GM18907 (cell line): Measurements from ENCODE around the gene CFHR3.
"Not testable (repeated sequence)": the region's sequence is repeated elsewhere in the genome, so short reads cannot be mapped to it uniquely, and the experiment has no call there.

Experiments
- ATAC-seq: cut with Tn5 transposase; IDR thresholded peaks from one replicate; pipeline ENCODE4 v1.9.1; 2021; ENCODE audit warnings: mild to moderate bottlenecking, moderate library complexity; ENCODE audit not compliant: unreplicated experiment

The CFHR3 gene

DNA sequence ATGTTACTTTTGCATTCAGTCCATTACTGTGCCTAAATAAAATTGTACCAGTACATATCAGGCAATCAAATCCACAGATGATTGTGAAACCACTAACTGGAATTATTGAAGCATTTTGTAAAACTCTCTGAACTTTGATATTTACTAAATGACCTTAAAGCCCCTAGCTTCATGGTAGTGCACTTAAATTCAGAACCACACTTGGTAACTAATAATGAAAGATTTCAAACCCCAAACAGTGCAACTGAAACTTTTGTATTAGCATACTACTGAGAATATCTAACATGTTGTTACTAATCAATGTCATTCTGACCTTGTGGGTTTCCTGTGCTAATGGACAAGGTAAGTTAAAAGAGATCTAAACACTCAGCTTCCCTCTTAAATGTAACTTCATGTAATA is at the start of gene CFHR3:
CFHR3 (plus strand) TSS at position 238 of the 400 bp plus-strand sequence; CDS start at position 285, 47 bp downstream.
- ATAC-seq = no peak

DNA sequence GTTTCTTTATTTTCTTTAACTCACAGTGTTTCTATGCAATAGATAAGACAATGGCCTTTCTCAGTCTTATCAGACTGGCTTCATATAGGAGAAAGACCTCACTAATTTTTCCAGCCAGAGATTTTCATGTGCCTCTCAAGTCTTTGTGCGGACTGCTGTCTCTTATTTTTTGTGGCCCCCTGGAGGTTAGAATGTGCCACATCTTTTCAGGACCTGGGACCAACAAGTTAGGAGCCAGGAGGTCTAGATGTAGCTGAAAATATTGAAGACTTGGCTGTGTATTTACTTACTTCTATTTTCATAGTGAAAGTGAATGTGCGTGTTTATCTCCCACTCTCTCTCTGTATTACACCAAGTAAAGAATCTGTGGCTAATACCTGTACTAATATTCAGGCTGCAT is 42.1 kb upstream of the CFHR3 start:
- no peak for ATAC-seq

DNA sequence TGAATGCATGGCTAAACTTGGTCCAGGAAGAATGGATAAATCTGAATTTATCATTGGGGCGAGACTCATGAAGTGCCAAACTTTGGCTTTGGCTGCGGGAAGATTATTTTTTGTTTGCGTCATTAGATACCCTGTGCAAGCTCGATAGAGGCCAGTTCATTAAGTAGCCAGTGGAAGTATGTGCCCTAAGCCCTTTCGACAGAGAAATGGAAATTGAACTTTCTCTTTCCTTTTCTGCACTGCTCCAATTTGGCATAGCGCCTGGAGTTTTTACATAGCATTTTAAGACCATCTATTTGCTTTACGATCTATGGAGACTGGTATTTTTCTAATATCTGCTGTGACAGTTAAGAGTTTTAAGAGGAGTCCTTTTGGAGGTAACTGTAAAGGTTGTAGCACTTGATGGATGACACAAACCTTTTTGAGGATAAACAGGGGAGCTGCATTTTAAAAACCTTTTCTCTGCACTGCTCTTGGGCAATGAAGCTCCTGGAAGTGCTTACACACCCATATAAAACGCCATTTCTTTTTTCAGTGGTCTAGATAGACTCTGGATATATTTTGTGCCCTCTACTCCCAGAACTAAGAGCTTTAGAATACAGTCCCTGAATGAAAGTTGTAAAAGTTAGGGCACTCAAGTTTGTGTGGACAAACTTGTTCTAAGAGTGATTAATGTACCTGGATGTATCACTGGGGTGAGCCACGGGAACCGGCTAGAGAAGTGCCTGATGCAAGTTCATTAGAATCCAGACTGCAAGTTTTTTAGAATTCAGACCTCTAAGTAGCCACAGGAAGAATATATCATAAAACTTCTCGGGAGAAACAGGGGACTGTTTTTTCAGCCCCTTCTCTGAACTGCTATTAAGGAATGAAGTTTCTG is 41.3 kb upstream of the CFHR3 start:
- ATAC-seq = no peak

DNA sequence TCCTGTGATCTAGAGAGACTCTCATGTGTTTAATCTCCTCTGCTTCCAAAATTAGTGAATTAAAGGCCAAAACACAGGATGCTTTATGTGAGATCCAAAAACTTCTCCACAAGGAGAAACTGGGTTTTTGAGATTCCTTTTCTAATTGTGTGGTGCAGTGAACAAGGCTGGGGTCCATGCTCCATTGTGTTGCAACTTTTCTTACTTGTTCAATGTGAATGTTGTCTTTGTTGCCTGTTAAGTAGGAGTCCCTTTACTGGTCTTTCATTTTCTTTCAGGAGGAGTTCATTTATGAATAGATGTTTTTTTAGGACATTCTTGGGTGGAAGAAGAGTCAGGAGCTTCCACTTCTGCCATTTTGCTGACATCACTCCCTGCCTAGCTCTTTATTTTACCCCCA is 40.6 kb upstream of the CFHR3 start:
- ATAC-seq = no peak

DNA sequence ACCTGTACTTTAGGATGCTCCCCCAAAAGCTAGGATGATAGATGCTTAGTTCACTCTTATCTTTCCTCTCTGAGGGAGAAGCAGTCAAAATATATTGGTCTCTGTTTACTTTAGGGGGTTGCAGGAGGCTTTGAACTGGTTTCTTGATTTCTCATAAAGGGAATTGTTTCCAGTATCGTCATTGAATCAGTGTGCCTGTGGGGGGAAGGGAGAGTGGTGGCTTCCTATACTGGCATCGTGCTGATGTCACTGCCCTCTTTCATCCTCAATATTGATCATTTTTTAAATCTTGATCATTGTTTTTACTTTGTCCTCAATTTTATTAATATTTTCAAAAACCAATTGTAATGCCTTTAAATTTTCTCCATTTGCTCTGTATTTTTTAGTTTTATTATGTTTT is 40.2 kb upstream of the CFHR3 start:
- ATAC-seq = no peak

DNA sequence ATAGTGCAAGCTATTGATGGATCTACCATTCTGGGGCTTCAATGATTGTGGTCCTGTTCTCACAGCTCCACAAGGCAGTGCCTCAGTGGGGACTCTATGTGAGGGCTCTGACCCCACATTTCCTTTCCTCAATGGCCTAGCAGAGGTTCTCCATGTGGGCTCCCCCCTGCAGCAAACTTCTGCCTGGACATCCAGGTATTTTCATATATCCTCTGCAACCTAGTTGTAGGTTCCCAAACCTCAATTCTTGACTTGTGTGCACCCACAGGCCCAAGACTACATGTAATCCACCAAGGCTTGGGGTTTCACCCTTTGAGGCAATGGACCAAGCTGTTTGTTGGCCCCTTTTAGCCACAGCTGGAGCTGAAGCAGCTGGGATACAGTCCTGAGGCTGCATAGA is 35.9 kb upstream of the CFHR3 start:
- ATAC-seq = no peak

DNA sequence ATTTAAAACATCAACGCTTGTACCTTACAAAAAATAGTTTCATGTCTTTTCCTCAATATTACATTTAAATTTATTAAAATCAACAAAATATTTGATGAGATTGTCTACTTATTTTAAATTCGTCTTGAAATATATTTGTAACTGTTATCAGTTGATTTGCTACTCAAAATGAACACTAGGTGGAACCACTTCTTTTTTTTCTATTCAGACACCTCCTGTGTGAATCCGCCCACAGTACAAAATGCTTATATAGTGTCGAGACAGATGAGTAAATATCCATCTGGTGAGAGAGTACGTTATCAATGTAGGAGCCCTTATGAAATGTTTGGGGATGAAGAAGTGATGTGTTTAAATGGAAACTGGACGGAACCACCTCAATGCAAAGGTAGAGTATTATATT is 31.4 kb upstream of the CFHR3 start:
- peak; percentile 91 for ATAC-seq

DNA sequence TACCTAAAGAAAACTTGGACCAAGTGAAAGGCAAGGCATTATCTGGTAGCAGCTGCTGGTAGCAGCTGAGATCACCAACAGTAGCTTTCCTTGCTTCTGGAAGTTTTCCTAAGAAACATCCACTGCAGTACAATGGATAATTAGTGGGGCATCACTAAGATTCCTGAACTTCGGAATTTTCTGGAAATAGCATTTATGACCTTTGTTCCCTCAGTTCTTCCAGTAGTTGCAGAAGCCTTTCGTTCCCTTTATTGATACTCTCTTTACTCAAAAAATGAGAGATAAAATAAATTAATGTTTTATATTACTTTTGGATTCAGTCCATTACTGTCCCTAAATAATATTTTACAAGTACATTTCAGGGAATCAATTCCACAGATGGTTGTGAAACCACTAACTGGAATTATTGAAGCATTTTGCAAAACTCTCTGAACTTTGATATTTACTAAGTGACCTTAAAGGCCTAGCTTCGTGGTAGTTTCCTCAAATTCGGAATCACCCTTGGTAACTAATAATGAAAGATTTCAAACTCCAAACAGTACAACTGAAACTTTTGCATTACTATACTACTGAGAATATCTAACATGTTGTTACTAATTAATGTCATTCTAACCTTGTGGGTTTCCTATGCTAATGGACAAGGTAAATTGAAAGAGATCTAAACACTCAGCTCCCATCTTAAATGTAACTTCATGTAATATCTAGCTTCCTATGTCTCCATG is 9.5 kb upstream of the CFHR3 start:
- ATAC-seq = not testable (repeated sequence)

DNA sequence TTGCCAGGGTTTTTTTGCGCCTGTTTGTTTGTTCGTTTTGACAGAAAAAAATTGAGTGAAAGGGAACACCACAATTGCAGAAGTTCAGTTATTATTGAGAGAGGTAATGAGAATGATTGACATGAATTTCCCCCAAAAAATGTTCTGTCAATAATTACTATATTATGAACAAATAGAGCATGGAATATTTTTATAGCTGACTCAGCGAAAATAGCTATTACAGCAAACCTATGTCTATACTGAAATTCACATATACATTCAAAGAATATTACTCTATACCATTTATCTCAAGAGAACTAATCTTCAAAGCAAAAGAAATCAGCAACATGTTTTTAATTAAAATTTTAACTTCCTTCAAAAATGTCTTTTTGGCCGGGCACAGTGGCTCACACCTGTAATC is 4.8 kb upstream of the CFHR3 start:
- ATAC-seq = not testable (repeated sequence)

DNA sequence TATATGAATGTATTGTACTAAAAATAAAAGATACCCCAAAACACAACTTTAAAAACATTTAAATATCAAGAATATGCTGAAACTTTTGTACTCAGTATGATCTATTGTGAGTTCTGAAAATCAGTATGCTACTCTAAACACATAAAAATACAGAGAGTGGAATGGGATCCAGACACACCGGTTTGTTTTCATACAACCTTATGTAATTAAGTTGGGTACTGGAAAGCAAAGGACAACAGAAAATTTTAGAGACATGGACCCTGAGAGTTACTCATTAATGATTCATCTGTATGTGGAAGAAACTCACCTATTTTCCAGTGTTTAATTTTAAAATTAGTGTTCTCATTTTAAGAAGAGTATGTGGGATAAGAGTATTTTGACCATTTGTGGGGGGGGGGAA is 927 bp upstream of the CFHR3 start:
- ATAC-seq = no peak

DNA sequence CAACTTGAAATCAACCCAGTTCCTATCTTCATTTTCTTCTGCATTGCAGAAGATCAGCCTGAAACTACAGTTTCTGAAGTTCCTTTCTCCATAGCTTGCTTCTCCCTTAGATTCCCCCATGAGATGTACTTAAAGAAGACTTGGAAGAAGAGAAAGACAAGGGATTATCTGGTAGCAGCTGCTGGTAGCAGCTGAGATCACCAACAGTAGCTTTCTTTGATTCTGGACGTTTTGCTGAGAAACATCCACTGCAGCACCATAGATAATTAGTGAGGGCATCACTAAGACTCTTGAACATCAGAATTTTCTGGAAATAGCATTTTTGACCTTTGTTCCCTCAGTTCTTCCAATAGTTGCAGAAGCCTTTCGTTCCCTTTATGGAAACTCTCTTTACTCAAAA is 465 bp upstream of the CFHR3 start:
- no peak for ATAC-seq

DNA sequence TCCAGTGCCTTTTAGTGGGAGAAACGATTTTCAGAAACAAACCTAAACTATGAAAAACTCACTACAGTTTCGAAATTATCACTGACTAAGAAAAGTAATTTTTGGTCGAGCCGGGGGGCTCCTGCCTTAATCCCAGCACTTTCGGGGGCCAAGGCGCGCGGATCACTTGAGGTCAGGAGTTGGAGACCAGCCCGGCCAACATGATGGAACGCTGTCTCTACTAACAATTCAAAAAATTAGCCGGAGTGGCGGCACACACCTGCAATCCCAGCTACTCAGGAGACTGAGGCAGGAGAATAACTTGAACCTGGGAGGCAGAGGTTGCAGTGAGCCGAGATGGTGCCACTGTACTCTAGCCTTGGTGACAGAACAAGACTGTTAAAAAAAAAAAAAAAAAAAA is 3.0 kb downstream of the CFHR3 start:
- no peak for ATAC-seq

DNA sequence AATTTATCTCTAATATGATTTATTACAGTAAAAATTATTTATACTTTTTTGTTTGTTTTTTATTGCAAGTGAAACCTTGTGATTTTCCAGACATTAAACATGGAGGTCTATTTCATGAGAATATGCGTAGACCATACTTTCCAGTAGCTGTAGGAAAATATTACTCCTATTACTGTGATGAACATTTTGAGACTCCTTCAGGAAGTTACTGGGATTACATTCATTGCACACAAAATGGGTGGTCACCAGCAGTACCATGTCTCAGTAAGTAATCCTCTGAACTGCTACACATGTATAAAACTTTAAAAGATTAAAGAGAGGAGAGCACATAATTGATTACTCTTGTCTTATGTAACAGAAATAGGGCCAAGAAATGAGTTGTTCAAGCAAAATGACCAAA is 4.5 kb downstream of the CFHR3 start:
- ATAC-seq = no peak

DNA sequence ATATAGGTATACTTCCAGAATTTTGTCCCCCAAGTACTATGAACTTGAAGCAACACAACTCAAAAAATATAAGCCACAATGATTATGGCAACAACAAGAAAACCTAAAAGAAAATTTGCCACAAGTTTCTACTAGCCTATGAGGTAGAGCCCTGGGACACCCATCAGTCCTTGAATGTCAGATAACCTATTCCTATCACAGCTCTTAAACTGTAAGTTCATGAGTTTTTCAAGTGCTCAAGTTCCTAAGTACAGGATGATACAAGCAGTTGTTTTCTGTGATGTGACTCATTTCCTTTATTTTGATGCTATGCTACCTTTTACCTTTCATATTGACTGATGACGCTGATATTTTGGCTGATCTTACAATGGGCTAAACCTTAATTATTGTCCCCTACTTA is 16.6 kb downstream of the CFHR3 start:
- ATAC-seq = not testable (repeated sequence)

DNA sequence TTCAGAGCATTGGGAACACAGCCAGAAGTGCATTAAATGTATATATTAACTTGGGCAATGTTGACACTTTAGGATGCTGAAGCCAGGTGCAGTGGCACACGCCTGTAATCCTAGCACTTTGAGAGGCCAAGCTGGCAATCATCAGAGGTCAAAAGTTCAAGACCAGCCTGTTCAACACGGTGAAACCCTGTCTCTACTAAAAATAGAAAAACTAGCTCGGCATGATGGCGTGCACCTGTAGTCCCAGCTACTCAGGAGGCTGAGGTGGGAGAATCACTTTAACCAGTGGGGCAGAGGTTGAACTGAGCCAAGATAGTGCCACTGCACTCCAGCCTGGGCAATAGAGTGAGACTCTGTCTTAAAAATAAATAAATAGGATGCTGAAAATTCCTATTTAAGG is 19.5 kb downstream of the CFHR3 start:
- not testable (repeated sequence) for ATAC-seq

DNA sequence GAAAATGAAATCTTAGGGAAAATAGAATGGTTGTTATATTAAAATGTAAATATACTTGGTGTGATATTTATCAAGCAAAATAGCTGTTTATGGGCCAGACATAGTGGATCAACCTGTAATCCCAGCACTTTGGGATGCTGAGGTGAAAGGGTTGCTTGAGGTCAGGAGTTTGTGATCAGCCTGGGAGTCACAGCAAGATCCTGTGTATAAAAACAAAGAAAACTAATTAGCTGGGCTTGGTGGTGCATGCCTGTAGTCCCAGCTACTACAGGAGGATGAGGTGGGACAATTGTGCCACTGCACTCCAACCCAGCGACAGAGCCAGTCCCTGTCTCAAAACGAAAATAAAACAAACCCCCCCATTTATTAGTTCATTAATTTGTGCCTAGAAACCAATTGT is 23.3 kb downstream of the CFHR3 start:
- ATAC-seq = no peak

DNA sequence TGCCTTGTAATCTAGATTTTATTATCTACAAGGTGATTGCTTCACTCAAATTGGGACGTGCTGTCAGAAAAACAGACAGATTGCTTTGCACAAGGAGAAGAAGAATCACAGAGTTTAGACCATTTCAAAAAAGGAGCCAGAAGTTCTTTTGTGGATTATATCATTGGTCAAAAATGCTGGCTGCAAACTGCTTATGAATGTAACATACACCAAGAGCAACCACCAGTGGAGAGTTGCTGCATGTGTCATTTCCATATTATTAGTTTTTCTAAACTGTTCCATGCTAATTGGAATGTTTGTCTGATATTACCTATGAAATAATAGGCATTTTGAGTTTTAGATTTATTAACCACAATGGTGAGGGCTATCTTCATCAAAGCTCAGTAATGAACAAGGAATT is 27.3 kb downstream of the CFHR3 start:
- ATAC-seq = not testable (repeated sequence)

DNA sequence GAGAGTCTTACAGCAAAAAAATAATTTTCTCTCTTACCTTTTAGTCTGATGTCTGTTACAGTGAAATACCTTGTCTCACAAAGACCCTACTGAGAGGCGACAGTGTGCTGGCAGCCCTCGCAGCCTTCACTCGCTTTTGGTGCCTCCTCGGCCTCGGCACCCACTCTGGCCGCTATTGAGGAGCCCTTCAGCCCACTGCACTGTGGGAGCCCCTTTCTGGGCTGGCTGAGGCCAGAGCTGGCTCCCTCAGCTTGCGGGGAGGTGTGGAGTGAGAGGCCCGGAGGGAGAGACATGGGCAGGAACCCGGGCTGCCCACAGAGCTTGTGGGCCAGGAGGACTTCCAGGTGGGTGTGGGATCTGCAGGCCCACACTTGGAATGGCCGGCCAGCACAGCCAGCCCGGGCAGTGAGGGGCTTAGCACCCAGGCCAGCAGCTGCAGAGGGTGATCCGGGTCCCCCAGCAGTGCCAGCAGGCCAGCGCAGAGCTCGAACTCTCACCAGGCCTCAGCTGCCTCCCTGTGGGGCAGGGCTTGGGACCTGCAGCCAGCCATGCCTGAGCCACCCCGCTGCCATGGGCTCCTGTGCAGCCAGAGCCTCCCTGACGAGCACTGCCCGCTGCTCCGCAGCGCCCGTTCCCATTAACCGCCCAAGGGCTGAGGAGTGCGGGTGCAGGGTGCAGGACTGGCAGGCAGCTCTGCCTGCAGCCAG is 34.0 kb downstream of the CFHR3 start:
- ATAC-seq = no peak

DNA sequence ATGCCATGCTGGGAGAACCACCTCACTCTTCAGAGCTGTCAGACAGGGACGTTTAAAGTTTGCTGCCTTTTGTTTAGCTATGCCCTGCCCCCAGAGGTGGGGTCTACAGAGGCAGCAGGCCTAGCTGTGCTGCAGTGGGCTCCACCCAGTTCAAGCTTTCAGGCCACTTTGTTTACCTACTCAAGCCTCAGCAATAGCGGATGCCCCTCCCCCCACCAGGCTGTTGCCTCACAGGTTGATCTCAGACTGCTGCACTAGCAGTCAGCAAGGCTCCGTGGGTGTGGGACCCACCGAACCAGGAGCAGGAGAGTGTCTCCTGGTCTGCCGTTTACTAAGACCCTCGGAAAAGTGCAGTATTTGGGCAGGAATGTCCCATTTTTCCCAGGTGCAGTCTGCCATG is 42.8 kb downstream of the CFHR3 start:
- not testable (repeated sequence) for ATAC-seq

DNA sequence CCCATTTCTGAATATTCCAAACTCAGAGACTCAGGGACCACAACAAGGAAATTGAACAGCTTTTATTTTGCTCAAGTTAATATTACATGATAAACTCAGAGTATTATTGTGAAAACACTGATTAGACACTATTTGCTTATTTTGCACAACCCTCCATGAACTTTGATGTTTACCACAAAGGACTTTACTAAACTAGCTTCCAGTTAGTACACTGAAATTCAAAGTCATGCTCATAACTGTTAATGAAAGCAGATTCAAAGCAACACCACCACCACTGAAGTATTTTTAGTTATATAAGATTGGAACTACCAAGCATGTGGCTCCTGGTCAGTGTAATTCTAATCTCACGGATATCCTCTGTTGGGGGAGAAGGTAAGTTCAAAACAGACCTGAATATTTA is 44.9 kb downstream of the CFHR3 start, which contains the start of gene CFHR1:
CFHR1 (plus strand) TSS at position 201 of the 400 bp plus-strand sequence; CDS start at position 315, 114 bp downstream.
- ATAC-seq = not testable (repeated sequence)

DNA sequence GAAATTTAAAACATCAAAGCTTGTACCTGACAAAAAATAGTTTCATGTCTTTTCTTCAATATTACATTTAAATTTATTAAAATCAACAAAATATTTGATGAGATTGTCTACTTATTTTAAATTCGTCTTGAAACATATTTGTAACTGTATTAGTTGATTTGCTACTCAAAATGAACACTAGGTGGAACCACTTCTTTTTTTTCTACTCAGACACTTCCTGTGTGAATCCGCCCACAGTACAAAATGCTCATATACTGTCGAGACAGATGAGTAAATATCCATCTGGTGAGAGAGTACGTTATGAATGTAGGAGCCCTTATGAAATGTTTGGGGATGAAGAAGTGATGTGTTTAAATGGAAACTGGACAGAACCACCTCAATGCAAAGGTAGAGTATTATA is 53.2 kb downstream of the CFHR3 start:
- ATAC-seq = peak; percentile 77
